Endothelial cell of umbilical vein (primary cell): ENCODE measurements around the gene PTPRQ. TPM values are rescaled to one million over a fixed set of nuclear protein-coding genes. Genes with fewer than 3 reads are reported as not detected.
"Not testable (repeated sequence)": the region's sequence is repeated elsewhere in the genome, so short reads cannot be mapped to it uniquely, and the experiment has no call there.

Experiments used
- BruUV-seq: library from RNA; stranded (reverse); fragments of 400-500 nt; replicated peaks from 2 replicates; lab custom pipeline; 2021; lab: Mats Ljungman, UMichigan
- CTCF ChIA-PET: fragments of 300-600, 350-600 bp; sonication (Branson Sonifier 250); formaldehyde crosslinking; loops from one replicate; lab custom pipeline; 2021; ENCODE audit warnings: antibody characterized with exemption, inconsistent platforms; lab: Charles Lee
- POLR2A ChIA-PET: fragments of 300-600, 350-600 bp; sonication (Branson Sonifier 250); formaldehyde crosslinking; loops from one replicate; lab custom pipeline; 2021; ENCODE audit warnings: antibody characterized with exemption, inconsistent platforms; lab: Charles Lee
- DNase-seq: peaks from one replicate; pipeline ENCODE4 v3.0.0-alpha.2; 2011; ENCODE audit warnings: low read depth, low spot score
- FAIRE-seq: peaks from 2 replicates; lab custom pipeline; 2011; peaks lifted over from hg19 to GRCh38; lab: Jason Lieb, UNC
- H2AFZ ChIP-seq: 2 replicates; pipeline ENCODE4 v1.6.0; 2012; ENCODE audit warnings: low read depth, low read length, control low read depth, inconsistent platforms
- H3K27ac ChIP-seq: 2 replicates; pipeline ENCODE4 v1.5.1; 2011; ENCODE audit warnings: low read depth, mild to moderate bottlenecking, control low read depth, low read length, moderate library complexity; ENCODE audit not compliant: insufficient read depth
- H3K27me3 ChIP-seq, 2 experiments: 2 replicates each; pipeline versions ENCODE4 v1.6.0 to v1.6.1; 2011; ENCODE audit warnings: low read length in 2 of 2, mixed read lengths in 1 of 2; ENCODE audit not compliant: control insufficient read depth in 2 of 2, insufficient read depth in 2 of 2
- H3K36me3 ChIP-seq, 2 experiments: 2 replicates in 1 of 2; 3 replicates in 1 of 2; pipeline ENCODE4 v1.5.1; 2011; ENCODE audit warnings: low read length in 2 of 2, mild to moderate bottlenecking in 1 of 2, moderate library complexity in 1 of 2; ENCODE audit not compliant: control insufficient read depth in 2 of 2, insufficient read depth in 2 of 2; ENCODE audit errors: extremely low read depth in 1 of 2
- H3K4me1 ChIP-seq: 3 replicates; pipeline ENCODE4 v1.5.1; 2011; ENCODE audit warnings: mild to moderate bottlenecking, low read length; ENCODE audit not compliant: control insufficient read depth, insufficient read depth; ENCODE audit errors: extremely low read depth
- H3K4me2 ChIP-seq: 2 replicates; pipeline ENCODE4 v1.6.1; 2011; ENCODE audit warnings: low read length, control low read depth, mixed read lengths; ENCODE audit not compliant: insufficient read depth
- H3K4me3 ChIP-seq, 3 experiments: fragments of 200-600 bp in 1 of 3; sonication (generic), shearing (Covaris generic) in 1 of 3; replicated peaks in 1 of 3; 2 replicates each; pipeline ENCODE4 v1.5.1; 2011 to 2016; ENCODE audit warnings: control low read depth in 3 of 3, low read length in 3 of 3, mild to moderate bottlenecking in 2 of 3, inconsistent platforms in 1 of 3, low read depth in 1 of 3, moderate library complexity in 1 of 3; ENCODE audit not compliant: insufficient read depth in 1 of 3
- H3K79me2 ChIP-seq: 2 replicates; pipeline ENCODE4 v1.6.0; 2012; ENCODE audit warnings: low read length, inconsistent platforms; ENCODE audit not compliant: control insufficient read depth, insufficient read depth
- H3K9ac ChIP-seq: replicated peaks from 2 replicates; pipeline ENCODE3; 2011; ENCODE audit warnings: low read length, control low read depth; ENCODE audit not compliant: insufficient read depth; ENCODE audit errors: extremely low read depth
- H3K9me1 ChIP-seq: replicated peaks from 3 replicates; pipeline ENCODE4 v1.6.0; 2011; ENCODE audit warnings: mild to moderate bottlenecking, low read length; ENCODE audit not compliant: control insufficient read depth, insufficient read depth; ENCODE audit errors: extremely low read depth
- H3K9me3 ChIP-seq: replicated peaks from 2 replicates; pipeline ENCODE4 v1.5.1; 2012; ENCODE audit warnings: low read length, inconsistent platforms; ENCODE audit not compliant: control insufficient read depth, insufficient read depth
- H4K20me1 ChIP-seq: replicated peaks from 2 replicates; pipeline ENCODE3; 2011; ENCODE audit warnings: mild to moderate bottlenecking, low read length; ENCODE audit not compliant: control insufficient read depth, insufficient read depth; ENCODE audit errors: extremely low read depth
- GATA2 ChIP-seq: IDR thresholded peaks from 2 replicates; pipeline ENCODE4 v1.7.0; 2011; ENCODE audit warnings: low read depth, mild to moderate bottlenecking, moderate library complexity, mixed read lengths, low read length; ENCODE audit not compliant: insufficient read length, insufficient read depth
- JUN ChIP-seq: IDR thresholded peaks from 2 replicates; pipeline ENCODE4 v1.6.1; 2011; ENCODE audit warnings: borderline replicate concordance, low read depth; ENCODE audit not compliant: insufficient read length, insufficient read depth
- POLR2A ChIP-seq: IDR thresholded peaks from 2 replicates; pipeline ENCODE4 v1.6.1; 2012; ENCODE audit warnings: low read depth, mild to moderate bottlenecking, control low read depth, low read length
- POLR2AphosphoS5 ChIP-seq: IDR thresholded peaks from 2 replicates; pipeline ENCODE4 v1.6.1; 2012; ENCODE audit warnings: low read depth, mild to moderate bottlenecking, control low read depth, low read length, moderate library complexity; ENCODE audit not compliant: insufficient read depth
- dilution Hi-C: fragments of 300-500 bp; cut with MboI; formaldehyde crosslinking; loops from one replicate; pipeline ENCODE4 v1.15.0; 2019; ENCODE audit warnings: low sequenced_read_pairs; ENCODE audit not compliant: extremely low pct_ligation_motif_present
- intact Hi-C: fragments of 100-400 bp; cut with micrococcal nuclease; formaldehyde crosslinking; loops from one replicate; pipeline ENCODE4 v1.10.0; 2022
- polyA plus RNA-seq, 4 experiments: library from polyadenylated mRNA; depleted of rRNA in 3 of 4; stranded (reverse) in 3 of 4; unstranded in 1 of 4; fragments of >200 nt; gene quantifications; 2 replicates each; pipeline versions ENCODE4 v1.2.1 to v1.2.3, GENCODE V29; 2011 to 2012; ENCODE audit warnings: missing spikeins in 1 of 4
- total RNA-seq: library from RNA; stranded (reverse); gene quantifications from 2 replicates; pipeline ENCODE4 v1.2.3, GENCODE V29; 2021
- TF ChIP-seq, protein P1 (sequence below): IDR thresholded peaks from 2 replicates; pipeline ENCODE4 v1.6.1; 2011; ENCODE audit not compliant: insufficient read depth, insufficient read length

PTPRQ gene
- total and polyA plus RNA-seq, 2 donors (not counting 3 experiments of a cell fraction or from before 2014, with no cell fraction given) = not detected

DNA sequence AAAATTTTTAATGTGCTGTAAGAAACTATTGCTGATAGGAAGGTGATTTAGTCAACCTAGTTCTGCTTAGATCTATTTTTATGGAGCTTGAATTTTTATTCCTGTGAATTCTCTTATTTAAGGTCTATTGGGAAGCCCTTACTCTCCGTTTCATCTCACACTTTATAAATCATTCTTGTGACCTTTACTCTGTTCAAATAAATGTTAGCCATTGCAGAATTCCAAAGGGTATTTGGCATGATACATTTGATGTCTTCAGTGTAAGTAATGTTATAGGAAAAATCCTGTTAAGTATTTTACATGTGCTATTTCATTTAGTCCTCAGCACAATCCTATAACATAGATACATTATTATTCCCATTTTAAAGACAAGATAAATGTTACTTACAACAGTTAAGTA lies 12.5 kb downstream of the PTPRQ start:
- Histone ChIP-seq H3K4me1 (no peaks in the 10 kb centered on the region), H3K79me2 (no peaks in the 10 kb centered on the region), H3K4me2 (no peak overlapping the region), H3K4me3 (no peak overlapping the region), H3K27me3 (no peaks in the 10 kb centered on the region), H3K9me3 (no peaks in the 10 kb centered on the region), H4K20me1 (no peaks in the 10 kb centered on the region), H3K9me1 (no peaks in the 10 kb centered on the region), H2AFZ (no peak overlapping the region), H3K27ac (no peak overlapping the region), H3K9ac (no peak overlapping the region), H3K36me3 (no peaks in the 10 kb centered on the region)
- intact Hi-C loops = no loop called here
- FAIRE-seq = peak; percentile 24
- no TSS peak for BruUV-seq
- no peak for DNase-seq
- TF ChIP-seq GATA2 = no peak
- POLR2A ChIA-PET = no interaction called here
- dilution Hi-C loops = no loop called here
- CTCF ChIA-PET = interaction anchor here (0.5 to 0.9 kb wide), 2 partner anchors 31 to 703 kb away, joined by 3 read pairs; no protein-coding TSS in a partner anchor

DNA sequence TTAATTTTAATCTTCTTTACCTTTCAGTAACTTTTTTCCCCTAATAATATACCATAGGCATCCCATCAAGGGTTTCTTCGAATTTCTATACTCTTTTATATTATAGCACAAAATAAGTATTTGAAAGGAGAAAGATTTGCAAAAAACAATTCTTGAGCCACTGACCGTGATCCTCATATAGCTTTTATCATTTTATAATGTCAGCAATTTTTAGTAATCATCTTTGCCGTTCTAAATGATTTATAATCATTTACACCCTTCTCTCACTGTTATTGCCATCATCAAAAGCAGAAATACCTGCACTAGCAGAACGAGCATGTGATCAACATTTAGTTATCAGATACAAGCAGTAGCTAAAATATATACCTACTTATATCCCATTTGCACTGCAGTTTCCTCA lies 16.9 kb downstream of the PTPRQ start:
- no TSS peak for BruUV-seq
- FAIRE-seq = no peak
- POLR2A ChIA-PET = no interaction called here

DNA sequence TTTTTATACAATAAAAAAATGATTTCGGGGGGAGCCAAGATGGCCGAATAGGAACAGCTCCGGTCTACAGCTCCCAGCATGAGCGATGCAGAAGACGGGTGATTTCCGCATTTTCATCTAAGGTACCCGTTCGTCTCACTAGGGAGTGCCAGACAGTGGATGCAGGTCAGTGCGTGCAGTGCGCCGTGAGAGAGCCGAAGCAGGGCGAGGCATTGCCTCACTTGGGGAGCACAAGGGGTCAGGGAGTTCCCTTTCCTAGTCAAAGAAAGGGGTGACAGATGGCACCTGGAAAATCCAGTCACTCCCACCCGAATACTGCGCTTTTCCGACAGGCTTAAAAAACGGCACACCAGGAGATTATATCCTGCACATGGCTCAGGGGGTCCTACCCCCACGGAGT lies 17.8 kb downstream of the PTPRQ start:
- H3K4me3 ChIP-seq, H3K79me2 ChIP-seq, H3K4me2 ChIP-seq, H4K20me1 ChIP-seq, H3K4me1 ChIP-seq, dilution Hi-C loops, H3K9ac ChIP-seq, H3K9me3 ChIP-seq, H2AFZ ChIP-seq, H3K27ac ChIP-seq, H3K9me1 ChIP-seq, FAIRE-seq, DNase-seq, BruUV-seq, H3K36me3 ChIP-seq, intact Hi-C loops, POLR2A ChIA-PET, CTCF ChIA-PET, H3K27me3 ChIP-seq: not testable (repeated sequence)

More for the DNA sequence above, 16.9 kb downstream of the PTPRQ start:
- H3K27ac ChIP-seq = no peak overlapping the region
- intact Hi-C loops (no loop called here), dilution Hi-C loops (no loop called here)
- no peaks in the 10 kb centered on the region for H3K79me2 ChIP-seq
- H4K20me1 ChIP-seq = no peaks in the 10 kb centered on the region
- no peak for TF ChIP-seq POLR2AphosphoS5
- TF ChIP-seq JUN = no peak
- no peak for TF ChIP-seq POLR2A
- TF ChIP-seq, protein P1, sequence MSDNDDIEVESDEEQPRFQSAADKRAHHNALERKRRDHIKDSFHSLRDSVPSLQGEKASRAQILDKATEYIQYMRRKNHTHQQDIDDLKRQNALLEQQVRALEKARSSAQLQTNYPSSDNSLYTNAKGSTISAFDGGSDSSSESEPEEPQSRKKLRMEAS = no peak
- H3K36me3 ChIP-seq = no peaks in the 10 kb centered on the region
- no peaks in the 10 kb centered on the region for H3K9me1 ChIP-seq
- H2AFZ ChIP-seq = no peak overlapping the region
- H3K9me3 ChIP-seq = no peaks in the 10 kb centered on the region
- no peak overlapping the region for H3K4me2 ChIP-seq
- CTCF ChIA-PET = no interaction called here
- H3K9ac ChIP-seq = no peak overlapping the region
- H3K27me3 ChIP-seq = no peaks in the 10 kb centered on the region
- DNase-seq = no peak
- no peaks in the 10 kb centered on the region for H3K4me1 ChIP-seq
- no peak overlapping the region for H3K4me3 ChIP-seq
